ENCODE results near the gene GHR. TPM values are rescaled to one million over a fixed set of nuclear protein-coding genes. Genes with fewer than 3 reads are reported as not detected.

The GHR gene
- total RNA-seq, 1 donor from 2014 or later: 6.6 TPM

GRCh38 chr5:42513246-42513645 lies 90.0 kb downstream of the GHR start:
- no peak for TF ChIP-seq CTCF (IDR thresholded peaks at IDR 0.05; ENCODE audit: unreplicated experiment)
- Mint-ChIP-seq H3K4me3 (ENCODE audit: low read depth) (no peak overlapping the region), H3K27me3 (no peaks in the 10 kb centered on the region), H3K4me1 (ENCODE audit: low read depth) (peaks cover 24% of the 10 kb centered on the region), H3K27ac (no peak overlapping the region), H3K36me3 (ENCODE audit: insufficient read depth) (no peaks in the 10 kb centered on the region), H3K9me3 (ENCODE audit: low read depth) (no peaks in the 10 kb centered on the region)
- no peak for DNase-seq (ENCODE audit: low spot score, unreplicated experiment)

GRCh38 chr5:42514754-42515153 lies 91.5 kb downstream of the GHR start:
- Mint-ChIP-seq H3K27ac (no peak overlapping the region), H3K4me1 (ENCODE audit: low read depth) (peaks cover 15% of the 10 kb centered on the region), H3K27me3 (no peaks in the 10 kb centered on the region), H3K4me3 (ENCODE audit: low read depth) (no peak overlapping the region), H3K9me3 (ENCODE audit: low read depth) (no peaks in the 10 kb centered on the region), H3K36me3 (ENCODE audit: insufficient read depth) (no peaks in the 10 kb centered on the region)
- TF ChIP-seq CTCF (IDR thresholded peaks at IDR 0.05; ENCODE audit: unreplicated experiment): no peak
- DNase-seq (ENCODE audit: low spot score, unreplicated experiment): no peak

GRCh38 chr5:42515504-42515903 lies 92.3 kb downstream of the GHR start:
- Mint-ChIP-seq H3K4me1 (ENCODE audit: low read depth) (peaks cover 10% of the 10 kb centered on the region), H3K27ac (no peak overlapping the region), H3K9me3 (ENCODE audit: low read depth) (no peaks in the 10 kb centered on the region), H3K27me3 (no peaks in the 10 kb centered on the region), H3K4me3 (ENCODE audit: low read depth) (no peak overlapping the region), H3K36me3 (ENCODE audit: insufficient read depth) (no peaks in the 10 kb centered on the region)
- no peak for DNase-seq (ENCODE audit: low spot score, unreplicated experiment)
- no peak for TF ChIP-seq CTCF (IDR thresholded peaks at IDR 0.05; ENCODE audit: unreplicated experiment)

- H3K27me3 Mint-ChIP-seq: no peaks in the 10 kb centered on the region
- TF ChIP-seq CTCF (IDR thresholded peaks at IDR 0.05; ENCODE audit: unreplicated experiment): no peak
- no peaks in the 10 kb centered on the region for H3K9me3 Mint-ChIP-seq (ENCODE audit: low read depth)
- H3K4me1 Mint-ChIP-seq (ENCODE audit: low read depth): peaks cover 10% of the 10 kb centered on the region
- no peak overlapping the region for H3K4me3 Mint-ChIP-seq (ENCODE audit: low read depth)
- H3K27ac Mint-ChIP-seq: no peak overlapping the region
- no peak for DNase-seq (ENCODE audit: low spot score, unreplicated experiment)
- H3K36me3 Mint-ChIP-seq (ENCODE audit: insufficient read depth): no peaks in the 10 kb centered on the region
These were observed 93.2 kb downstream of the GHR start for GRCh38 chr5:42516282-42517042.

GRCh38 chr5:42517164-42517563 lies 93.9 kb downstream of the GHR start:
- Mint-ChIP-seq H3K4me3 (ENCODE audit: low read depth) (no peak overlapping the region), H3K27me3 (no peaks in the 10 kb centered on the region), H3K36me3 (ENCODE audit: insufficient read depth) (no peaks in the 10 kb centered on the region), H3K9me3 (ENCODE audit: low read depth) (no peaks in the 10 kb centered on the region), H3K27ac (no peak overlapping the region), H3K4me1 (ENCODE audit: low read depth) (peaks cover 10% of the 10 kb centered on the region)
- no peak for TF ChIP-seq CTCF (IDR thresholded peaks at IDR 0.05; ENCODE audit: unreplicated experiment)
- no peak for DNase-seq (ENCODE audit: low spot score, unreplicated experiment)
